Vagina (tissue), 2 donors: ENCODE measurements around the gene AREG. TPM values are rescaled to one million over a fixed set of nuclear protein-coding genes. Genes with fewer than 3 reads are reported as not detected.

ENCODE experiments used
- DNase-seq, 2 donors: peaks; one replicate each; pipeline ENCODE4 v3.0.0-alpha.2; 2017; ENCODE audit errors: extremely low spot score in 2 of 2
- H3K27ac ChIP-seq: fragments of 200-600 bp; sonication (generic); one replicate; pipeline ENCODE4 v1.5.1; 2019
- H3K27me3 ChIP-seq: fragments of 200-600 bp; sonication (generic); one replicate; pipeline ENCODE4 v1.5.1; 2019
- H3K36me3 ChIP-seq, 2 donors: fragments of 200-600 bp; sonication (generic); one replicate each; pipeline ENCODE4 v1.5.1; 2017 to 2019
- H3K4me1 ChIP-seq: fragments of 200-600 bp; sonication (generic); one replicate; pipeline ENCODE4 v1.5.1; 2019
- H3K4me3 ChIP-seq, 2 donors: fragments of 200-600 bp; sonication (generic); 1 replicate in 1 of 2; 2 replicates in 1 of 2; pipeline ENCODE4 v1.5.1; 2016 to 2019
- H3K9me3 ChIP-seq: fragments of 200-600 bp; sonication (generic); one replicate; pipeline ENCODE4 v1.5.1; 2019
- POLR2A ChIP-seq, 2 donors: fragments of 450-650 bp; IDR thresholded peaks; one replicate each; pipeline ENCODE4 v1.6.1; 2017; ENCODE audit warnings: antibody characterized with exemption in 2 of 2, mild to moderate bottlenecking in 2 of 2, moderate library complexity in 2 of 2
- POLR2AphosphoS5 ChIP-seq, 2 donors: sonication (generic); formaldehyde crosslinking; IDR thresholded peaks; one replicate each; pipeline ENCODE4 v1.9.0; 2017; ENCODE audit warnings: antibody characterized with exemption in 2 of 2, mild to moderate bottlenecking in 2 of 2, low read depth in 1 of 2; ENCODE audit not compliant: insufficient read depth in 1 of 2
- intact Hi-C: fragments of 100-400 bp; cut with DNase I; formaldehyde crosslinking; loops from one replicate; pipeline ENCODE4 v1.15.1; 2023
- total RNA-seq: library from RNA; depleted of rRNA; stranded (reverse); fragments of >200 nt; gene quantifications from one replicate; pipeline ENCODE4 v1.2.3, GENCODE V29; 2016
- TF ChIP-seq, protein P1 (sequence below), 3 experiments: fragments of 450-650 bp in 2 of 3; fragments of 200-600 bp in 1 of 3; sonication (generic) in 1 of 3; IDR thresholded peaks; one replicate each; pipeline ENCODE4 v1.5.1; 2017 to 2019; ENCODE audit warnings: antibody characterized with exemption in 3 of 3, mild to moderate bottlenecking in 2 of 3, moderate library complexity in 2 of 3

AREG gene
- total RNA-seq, 1 donor from 2014 or later, result 16.9 TPM

DNA sequence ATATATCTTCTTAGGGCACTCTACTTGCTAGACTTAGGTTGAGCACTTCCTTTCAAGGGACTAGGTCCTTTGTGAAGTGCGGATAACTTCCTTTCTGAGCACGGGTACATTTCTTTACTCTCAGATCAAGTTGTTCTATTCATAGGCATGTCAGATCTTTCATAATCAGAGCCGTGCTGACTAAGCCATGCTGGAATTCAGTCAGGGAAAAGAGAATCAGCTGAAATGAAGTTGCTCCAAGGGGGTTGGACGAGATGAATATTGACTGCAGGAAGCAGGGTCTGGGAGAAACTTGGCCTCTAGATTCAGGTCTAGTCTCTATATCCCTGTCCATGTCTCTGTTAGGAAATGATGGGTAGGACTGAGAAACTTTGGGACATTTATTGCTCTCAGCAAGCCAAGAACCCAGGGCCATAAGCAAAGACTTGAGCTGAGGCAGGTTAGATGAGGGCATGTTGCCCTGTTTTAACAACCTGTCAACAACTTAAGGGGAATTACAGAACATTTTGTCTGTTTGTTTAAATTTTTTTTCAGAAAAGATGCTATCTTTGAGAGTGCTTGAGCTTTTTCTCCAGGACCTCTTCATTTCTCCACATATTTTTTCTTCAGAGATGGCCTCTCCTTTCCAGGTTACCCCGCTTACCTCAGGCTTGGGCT, 28.3 kb downstream of the AREG start:
- no peak overlapping the region for H3K4me3 ChIP-seq
- no peaks in the 10 kb centered on the region for H3K9me3 ChIP-seq
- DNase-seq, result no peak
- H3K4me1 ChIP-seq, result peaks cover 20% of the 10 kb centered on the region
- H3K27ac ChIP-seq, result no peak overlapping the region
- H3K27me3 ChIP-seq, result no peaks in the 10 kb centered on the region
- intact Hi-C loops, result no loop called here
- no peaks in the 10 kb centered on the region for H3K36me3 ChIP-seq
- TF ChIP-seq POLR2AphosphoS5 (IDR thresholded peaks at IDR 0.05; ENCODE audit: insufficient read depth in 1 of 2, low read depth in 1 of 2), result peak in 1 of 2 donors; percentile 61
- TF ChIP-seq POLR2A (IDR thresholded peaks at IDR 0.05), result no peak

DNA sequence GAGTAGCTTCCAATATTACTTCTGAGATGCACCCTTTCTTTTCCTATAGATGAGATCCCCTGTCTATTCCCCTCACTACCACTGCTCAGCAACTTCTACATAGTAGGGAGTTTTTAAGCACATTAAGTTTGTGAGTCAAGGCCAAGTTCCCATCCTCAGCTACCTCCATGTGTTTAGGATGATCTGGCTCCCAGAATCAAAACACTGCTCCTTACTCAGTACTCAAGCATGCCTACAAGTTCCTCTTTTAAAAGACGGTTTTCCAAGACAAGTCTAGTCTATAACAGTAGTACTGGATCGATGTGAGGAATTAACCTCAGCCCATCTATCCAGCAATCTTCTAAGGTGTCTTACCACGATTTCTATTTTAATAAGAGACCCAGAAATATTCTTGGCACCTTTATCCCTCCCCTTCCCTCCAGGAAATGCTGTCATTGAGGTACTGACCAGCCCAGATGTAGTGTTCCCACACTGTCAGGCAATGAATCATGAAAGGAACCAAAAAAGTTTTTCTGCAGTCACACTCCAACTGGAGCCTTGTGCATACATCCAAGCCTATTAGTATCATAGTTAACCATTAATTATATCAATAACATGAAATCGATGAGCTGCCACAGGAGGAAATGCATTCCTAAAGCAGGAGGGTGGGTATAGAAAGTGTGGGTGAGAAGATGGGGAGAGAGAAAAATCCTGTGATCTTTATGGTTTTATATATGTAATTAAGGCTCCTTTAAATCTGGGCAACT, 29.6 kb downstream of the AREG start:
- TF ChIP-seq POLR2A (IDR thresholded peaks at IDR 0.05) (no peak), POLR2AphosphoS5 (IDR thresholded peaks at IDR 0.05; ENCODE audit: insufficient read depth in 1 of 2, low read depth in 1 of 2) (no peak)
- TF ChIP-seq, protein P1, sequence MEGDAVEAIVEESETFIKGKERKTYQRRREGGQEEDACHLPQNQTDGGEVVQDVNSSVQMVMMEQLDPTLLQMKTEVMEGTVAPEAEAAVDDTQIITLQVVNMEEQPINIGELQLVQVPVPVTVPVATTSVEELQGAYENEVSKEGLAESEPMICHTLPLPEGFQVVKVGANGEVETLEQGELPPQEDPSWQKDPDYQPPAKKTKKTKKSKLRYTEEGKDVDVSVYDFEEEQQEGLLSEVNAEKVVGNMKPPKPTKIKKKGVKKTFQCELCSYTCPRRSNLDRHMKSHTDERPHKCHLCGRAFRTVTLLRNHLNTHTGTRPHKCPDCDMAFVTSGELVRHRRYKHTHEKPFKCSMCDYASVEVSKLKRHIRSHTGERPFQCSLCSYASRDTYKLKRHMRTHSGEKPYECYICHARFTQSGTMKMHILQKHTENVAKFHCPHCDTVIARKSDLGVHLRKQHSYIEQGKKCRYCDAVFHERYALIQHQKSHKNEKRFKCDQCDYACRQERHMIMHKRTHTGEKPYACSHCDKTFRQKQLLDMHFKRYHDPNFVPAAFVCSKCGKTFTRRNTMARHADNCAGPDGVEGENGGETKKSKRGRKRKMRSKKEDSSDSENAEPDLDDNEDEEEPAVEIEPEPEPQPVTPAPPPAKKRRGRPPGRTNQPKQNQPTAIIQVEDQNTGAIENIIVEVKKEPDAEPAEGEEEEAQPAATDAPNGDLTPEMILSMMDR (IDR thresholded peaks at IDR 0.05), result no peak
- Histone ChIP-seq H3K36me3 (no peaks in the 10 kb centered on the region), H3K4me1 (peaks cover 20% of the 10 kb centered on the region), H3K4me3 (no peak overlapping the region), H3K27me3 (no peaks in the 10 kb centered on the region), H3K9me3 (no peaks in the 10 kb centered on the region), H3K27ac (no peak overlapping the region)
- DNase-seq, result no peak
- intact Hi-C loops, result no loop called here

DNA sequence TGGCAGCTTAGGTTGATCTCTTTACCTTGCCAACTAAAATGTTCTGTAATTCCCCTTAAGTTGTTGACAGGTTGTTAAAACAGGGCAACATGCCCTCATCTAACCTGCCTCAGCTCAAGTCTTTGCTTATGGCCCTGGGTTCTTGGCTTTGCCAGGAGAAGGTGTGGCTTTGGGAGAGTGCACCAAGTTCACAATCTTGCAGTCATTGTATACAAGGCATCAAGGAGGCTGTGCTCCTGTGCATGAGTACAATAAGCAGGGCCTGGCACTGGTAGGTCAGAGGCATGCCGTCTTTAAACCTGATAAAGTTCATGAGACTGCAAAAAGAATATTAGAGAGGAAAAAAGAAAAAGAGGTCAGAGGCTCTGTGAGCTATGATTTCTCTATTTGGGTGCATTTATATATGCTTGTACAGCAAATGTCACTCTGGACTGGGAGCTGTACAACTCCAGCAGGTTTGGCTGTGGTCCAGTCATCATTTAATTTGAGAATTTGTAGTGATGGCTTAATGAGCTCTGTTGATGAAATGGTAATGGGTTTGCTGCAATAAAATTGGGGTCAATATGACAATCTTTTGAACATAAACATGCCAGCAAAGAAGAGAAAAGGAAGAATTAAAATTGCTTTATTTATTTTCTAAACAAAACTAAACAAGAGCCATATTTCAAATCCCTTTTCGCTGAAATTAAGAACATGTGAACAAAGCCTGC, 30.3 kb downstream of the AREG start:
- Histone ChIP-seq H3K36me3 (no peaks in the 10 kb centered on the region), H3K27me3 (no peaks in the 10 kb centered on the region), H3K27ac (no peak overlapping the region), H3K4me3 (no peak overlapping the region), H3K9me3 (no peaks in the 10 kb centered on the region), H3K4me1 (peaks cover 20% of the 10 kb centered on the region)
- TF ChIP-seq, protein P1 (IDR thresholded peaks at IDR 0.05), result no peak
- peak in 1 of 2 donors; percentile 23 for TF ChIP-seq POLR2AphosphoS5 (IDR thresholded peaks at IDR 0.05; ENCODE audit: insufficient read depth in 1 of 2, low read depth in 1 of 2)
- no peak for DNase-seq
- intact Hi-C loops, result no loop called here

DNA sequence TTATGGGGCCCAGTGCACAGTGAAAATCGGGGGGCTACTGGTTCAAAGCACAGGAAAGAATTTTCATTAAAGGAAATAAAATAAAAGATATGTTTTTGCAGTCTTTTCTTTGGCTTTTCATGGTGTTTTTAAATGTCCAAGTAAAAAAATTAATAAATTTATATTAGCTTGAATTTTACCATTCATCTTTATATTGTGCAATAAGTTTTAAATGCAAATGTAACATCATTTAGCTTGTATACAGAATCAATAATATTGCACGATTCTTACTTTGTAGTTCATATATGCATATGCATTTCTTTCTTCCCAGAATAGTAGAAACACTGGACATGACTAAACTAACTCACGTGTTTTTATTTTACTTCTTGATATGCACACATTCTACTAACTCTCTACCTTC, 31.0 kb downstream of the AREG start:
- no peak for DNase-seq
- Histone ChIP-seq H3K36me3 (no peaks in the 10 kb centered on the region), H3K4me3 (no peak overlapping the region), H3K27me3 (no peaks in the 10 kb centered on the region), H3K9me3 (no peaks in the 10 kb centered on the region), H3K27ac (no peak overlapping the region), H3K4me1 (peaks cover 20% of the 10 kb centered on the region)
- intact Hi-C loops, result no loop called here
- TF ChIP-seq POLR2A (IDR thresholded peaks at IDR 0.05) (no peak), POLR2AphosphoS5 (IDR thresholded peaks at IDR 0.05; ENCODE audit: insufficient read depth in 1 of 2, low read depth in 1 of 2) (no peak)
- TF ChIP-seq, protein P1 (IDR thresholded peaks at IDR 0.05), result no peak

DNA sequence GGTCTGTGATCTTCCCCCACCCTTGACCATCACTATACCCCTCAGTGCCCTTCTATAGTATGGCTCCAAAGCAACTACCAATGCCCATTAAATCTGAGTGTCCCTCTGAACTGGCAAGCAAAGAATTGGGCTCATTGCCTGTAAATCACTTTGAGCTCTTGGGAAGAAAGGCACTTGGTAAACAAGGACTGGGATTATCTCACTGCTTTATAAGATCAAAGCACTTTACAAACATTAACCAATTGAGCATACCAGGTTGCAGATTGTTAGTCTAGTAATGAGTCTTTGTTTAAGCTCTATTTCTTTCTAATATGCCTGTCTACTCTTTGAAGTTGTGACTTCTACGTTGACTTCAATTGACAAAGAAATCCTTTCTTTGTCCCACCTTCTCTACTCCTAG, 34.1 kb downstream of the AREG start:
- no peak overlapping the region for H3K27ac ChIP-seq
- no peaks in the 10 kb centered on the region for H3K9me3 ChIP-seq
- no peak for TF ChIP-seq POLR2AphosphoS5 (IDR thresholded peaks at IDR 0.05; ENCODE audit: insufficient read depth in 1 of 2, low read depth in 1 of 2)
- TF ChIP-seq, protein P1 (IDR thresholded peaks at IDR 0.05), result no peak
- TF ChIP-seq POLR2A (IDR thresholded peaks at IDR 0.05), result no peak
- no peak overlapping the region for H3K4me3 ChIP-seq
- H3K4me1 ChIP-seq, result peaks cover 7% of the 10 kb centered on the region
- DNase-seq, result no peak
- H3K27me3 ChIP-seq, result no peaks in the 10 kb centered on the region
- intact Hi-C loops, result no loop called here
- H3K36me3 ChIP-seq, result no peaks in the 10 kb centered on the region
